ENCODE data around the gene FOXP4.

DNA sequence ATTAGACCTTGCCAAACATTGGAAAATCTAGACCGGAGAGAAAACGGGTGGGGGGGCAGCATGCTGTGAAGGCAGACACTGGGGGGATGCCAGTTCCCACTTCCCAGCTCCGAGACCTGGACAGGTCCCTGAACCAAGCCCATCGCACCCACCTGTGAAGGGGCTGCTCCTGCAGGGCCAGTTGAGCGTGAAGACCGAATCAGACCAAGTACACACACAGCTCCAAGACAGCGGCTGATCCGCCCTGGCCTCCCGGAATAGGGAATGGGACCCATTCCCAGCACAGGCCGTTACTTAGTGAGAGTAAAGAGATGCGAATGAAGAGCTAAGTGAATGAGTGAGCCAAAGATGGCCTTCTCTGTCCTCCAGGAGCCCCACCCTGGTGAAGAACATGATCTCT is 50.6 kb downstream of the FOXP4 start:
- TF ChIP-seq, protein P1, sequence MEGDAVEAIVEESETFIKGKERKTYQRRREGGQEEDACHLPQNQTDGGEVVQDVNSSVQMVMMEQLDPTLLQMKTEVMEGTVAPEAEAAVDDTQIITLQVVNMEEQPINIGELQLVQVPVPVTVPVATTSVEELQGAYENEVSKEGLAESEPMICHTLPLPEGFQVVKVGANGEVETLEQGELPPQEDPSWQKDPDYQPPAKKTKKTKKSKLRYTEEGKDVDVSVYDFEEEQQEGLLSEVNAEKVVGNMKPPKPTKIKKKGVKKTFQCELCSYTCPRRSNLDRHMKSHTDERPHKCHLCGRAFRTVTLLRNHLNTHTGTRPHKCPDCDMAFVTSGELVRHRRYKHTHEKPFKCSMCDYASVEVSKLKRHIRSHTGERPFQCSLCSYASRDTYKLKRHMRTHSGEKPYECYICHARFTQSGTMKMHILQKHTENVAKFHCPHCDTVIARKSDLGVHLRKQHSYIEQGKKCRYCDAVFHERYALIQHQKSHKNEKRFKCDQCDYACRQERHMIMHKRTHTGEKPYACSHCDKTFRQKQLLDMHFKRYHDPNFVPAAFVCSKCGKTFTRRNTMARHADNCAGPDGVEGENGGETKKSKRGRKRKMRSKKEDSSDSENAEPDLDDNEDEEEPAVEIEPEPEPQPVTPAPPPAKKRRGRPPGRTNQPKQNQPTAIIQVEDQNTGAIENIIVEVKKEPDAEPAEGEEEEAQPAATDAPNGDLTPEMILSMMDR (IDR thresholded peaks at IDR 0.05) = no peak
- no peak for TF ChIP-seq POLR2A (IDR thresholded peaks at IDR 0.05; ENCODE audit: low read length)
- no peak for TF ChIP-seq RFX5 (IDR thresholded peaks at IDR 0.05)
- no peak for TF ChIP-seq JUN (IDR thresholded peaks at IDR 0.05)
- TF ChIP-seq, protein P2, sequence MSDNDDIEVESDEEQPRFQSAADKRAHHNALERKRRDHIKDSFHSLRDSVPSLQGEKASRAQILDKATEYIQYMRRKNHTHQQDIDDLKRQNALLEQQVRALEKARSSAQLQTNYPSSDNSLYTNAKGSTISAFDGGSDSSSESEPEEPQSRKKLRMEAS (IDR thresholded peaks at IDR 0.05) = no peak

Measured in A549 (cell line).